Epithelial cell of esophagus (primary cell): ENCODE measurements around the gene CUTA.

ENCODE experiments used
- DNase-seq: peaks from one replicate; pipeline ENCODE4 v3.0.0; 2010; ENCODE audit warnings: low read depth
- H3K4me3 ChIP-seq: 2 replicates; pipeline ENCODE4 v1.5.1; 2011; ENCODE audit warnings: mild to moderate bottlenecking, low read length, control low read depth
- TF ChIP-seq, protein P1 (sequence below): IDR thresholded peaks from 2 replicates; pipeline ENCODE4 v1.5.1; 2011; ENCODE audit warnings: low read depth, mild to moderate bottlenecking, low read length, control low read depth, inconsistent platforms; ENCODE audit not compliant: insufficient read depth; ENCODE audit errors: missing control alignments

CUTA gene

DNA sequence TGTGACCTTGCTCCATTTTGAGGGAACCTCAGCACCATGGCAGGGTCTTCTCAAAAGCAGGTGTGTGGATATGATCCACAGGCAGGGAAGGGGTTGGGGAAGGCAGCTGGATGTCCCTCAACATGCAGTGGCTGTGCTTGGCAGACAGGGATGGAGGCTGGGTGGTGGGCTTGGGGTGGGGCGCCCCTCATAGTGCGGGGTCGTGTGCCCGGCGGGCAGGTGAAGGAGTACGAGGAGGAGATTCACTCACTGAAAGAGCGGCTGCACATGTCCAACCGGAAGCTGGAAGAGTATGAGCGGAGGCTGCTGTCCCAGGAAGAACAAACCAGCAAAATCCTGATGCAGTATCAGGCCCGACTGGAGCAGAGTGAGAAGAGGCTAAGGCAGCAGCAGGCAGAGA, 28.4 kb upstream of the CUTA start:
- TF ChIP-seq, protein P1, sequence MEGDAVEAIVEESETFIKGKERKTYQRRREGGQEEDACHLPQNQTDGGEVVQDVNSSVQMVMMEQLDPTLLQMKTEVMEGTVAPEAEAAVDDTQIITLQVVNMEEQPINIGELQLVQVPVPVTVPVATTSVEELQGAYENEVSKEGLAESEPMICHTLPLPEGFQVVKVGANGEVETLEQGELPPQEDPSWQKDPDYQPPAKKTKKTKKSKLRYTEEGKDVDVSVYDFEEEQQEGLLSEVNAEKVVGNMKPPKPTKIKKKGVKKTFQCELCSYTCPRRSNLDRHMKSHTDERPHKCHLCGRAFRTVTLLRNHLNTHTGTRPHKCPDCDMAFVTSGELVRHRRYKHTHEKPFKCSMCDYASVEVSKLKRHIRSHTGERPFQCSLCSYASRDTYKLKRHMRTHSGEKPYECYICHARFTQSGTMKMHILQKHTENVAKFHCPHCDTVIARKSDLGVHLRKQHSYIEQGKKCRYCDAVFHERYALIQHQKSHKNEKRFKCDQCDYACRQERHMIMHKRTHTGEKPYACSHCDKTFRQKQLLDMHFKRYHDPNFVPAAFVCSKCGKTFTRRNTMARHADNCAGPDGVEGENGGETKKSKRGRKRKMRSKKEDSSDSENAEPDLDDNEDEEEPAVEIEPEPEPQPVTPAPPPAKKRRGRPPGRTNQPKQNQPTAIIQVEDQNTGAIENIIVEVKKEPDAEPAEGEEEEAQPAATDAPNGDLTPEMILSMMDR, result no peak
- DNase-seq, result no peak
- no peak overlapping the region for H3K4me3 ChIP-seq

DNA sequence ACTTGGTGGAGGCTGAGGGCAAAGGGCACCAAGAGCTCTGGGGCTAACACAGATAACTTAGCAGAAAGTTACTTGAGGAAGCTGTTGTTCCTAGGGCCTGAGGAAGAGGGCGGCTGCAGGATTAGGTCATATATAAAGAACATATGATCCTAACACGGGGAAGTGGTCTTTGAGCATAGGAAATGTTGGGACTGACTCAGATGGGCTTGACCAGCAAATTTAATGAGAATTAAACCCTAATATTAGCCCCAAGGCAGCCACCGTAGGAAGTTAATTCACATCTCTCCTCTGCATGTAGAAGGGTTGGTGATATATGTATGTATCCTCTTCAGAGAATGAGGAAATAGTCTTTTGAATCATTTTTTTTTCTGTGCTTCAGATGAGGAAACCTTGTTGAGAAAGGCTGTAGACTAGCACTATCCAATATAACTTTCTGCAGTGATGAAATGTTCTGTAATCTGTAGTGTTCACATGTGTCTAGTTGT, 27.3 kb upstream of the CUTA start:
- TF ChIP-seq, protein P1, result no peak
- H3K4me3 ChIP-seq, result no peak overlapping the region

GRCh38 chr6:33443619-33444504, 26.0 kb upstream of the CUTA start:
- no peak for DNase-seq
- H3K4me3 ChIP-seq, result no peak overlapping the region
- TF ChIP-seq, protein P1, result no peak

More for the DNA sequence above, 27.3 kb upstream of the CUTA start:
- DNase-seq, result no peak

DNA sequence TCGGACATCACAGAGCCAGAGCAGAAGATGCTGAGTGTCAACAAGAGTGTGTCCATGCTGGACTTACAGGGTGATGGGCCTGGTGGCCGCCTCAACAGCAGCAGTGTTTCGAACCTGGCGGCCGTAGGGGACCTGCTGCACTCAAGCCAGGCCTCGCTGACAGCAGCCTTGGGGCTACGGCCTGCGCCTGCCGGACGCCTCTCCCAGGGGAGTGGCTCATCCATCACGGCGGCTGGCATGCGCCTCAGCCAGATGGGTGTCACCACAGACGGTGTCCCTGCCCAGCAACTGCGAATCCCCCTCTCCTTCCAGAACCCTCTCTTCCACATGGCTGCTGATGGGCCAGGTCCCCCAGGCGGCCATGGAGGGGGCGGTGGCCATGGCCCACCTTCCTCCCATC, 25.1 kb upstream of the CUTA start:
- DNase-seq, result no peak
- TF ChIP-seq, protein P1, result no peak
- H3K4me3 ChIP-seq, result no peak overlapping the region

- DNase-seq, result no peak
- no peak overlapping the region for H3K4me3 ChIP-seq
- TF ChIP-seq, protein P1, result no peak
Observed at GRCh38 chr6:33442283-33442682, 24.4 kb upstream of the CUTA start.

DNA sequence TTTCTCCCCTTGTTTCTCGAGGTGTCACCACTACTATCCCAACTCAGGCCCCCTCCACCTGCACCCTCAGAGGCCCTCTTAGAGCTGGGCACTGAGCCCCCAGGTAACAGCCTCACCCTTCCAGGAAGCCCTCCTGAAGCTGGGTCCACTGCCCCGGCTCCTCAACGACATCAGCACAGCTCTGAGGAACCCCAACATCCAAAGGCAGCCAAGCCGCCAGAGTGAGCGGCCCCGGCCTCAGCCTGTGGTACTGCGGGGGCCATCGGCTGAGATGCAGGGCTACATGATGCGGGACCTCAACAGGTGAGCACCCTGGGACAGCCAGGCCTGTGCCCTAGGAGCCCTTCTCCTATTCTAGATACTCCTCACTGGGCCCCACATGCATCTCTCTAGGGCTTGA, 23.6 kb upstream of the CUTA start:
- no peak for DNase-seq
- TF ChIP-seq, protein P1, result no peak
- H3K4me3 ChIP-seq, result no peak overlapping the region

- TF ChIP-seq, protein P1, result no peak
- no peak for DNase-seq
- H3K4me3 ChIP-seq, result no peak overlapping the region
Observed at GRCh38 chr6:33440649-33441309, 22.9 kb upstream of the CUTA start.
